ENCODE data around the gene LRRC10B.

LRRC10B gene

DNA sequence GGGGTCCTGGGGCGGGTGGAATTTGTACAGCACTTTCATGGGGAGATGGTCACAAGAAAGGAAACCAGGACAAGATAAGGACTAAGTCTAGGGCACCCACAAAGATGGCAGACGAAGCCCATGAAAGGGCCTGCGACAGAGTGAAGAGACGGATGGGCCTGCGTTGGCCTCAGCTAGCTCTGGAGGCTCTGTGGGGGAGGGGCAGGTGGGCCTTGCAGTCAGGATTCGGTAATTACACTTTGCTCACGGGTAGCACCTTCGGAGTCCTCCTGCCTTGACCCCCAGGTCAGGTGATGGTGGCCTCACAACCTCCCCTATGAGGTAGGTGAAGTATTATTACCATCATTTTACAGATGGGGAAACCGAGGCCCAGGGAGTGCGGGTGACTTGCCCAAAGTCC, 7.1 kb downstream of the LRRC10B start:
- Histone ChIP-seq H3K27ac (no peak overlapping the region), H4K20me1 (ENCODE audit: insufficient read depth) (no peaks in the 10 kb centered on the region), H3K36me3 (ENCODE audit: insufficient read depth) (no peaks in the 10 kb centered on the region), H3K27me3 (ENCODE audit: insufficient read depth, low read depth) (peaks cover 76% of the 10 kb centered on the region), H3K4me3 (IDR thresholded peaks at IDR 0.05; ENCODE audit: insufficient read depth, low read depth, low read length) (no peak overlapping the region), H3K4me1 (ENCODE audit: low read depth, poor library complexity, severe bottlenecking) (no peaks in the 10 kb centered on the region), H3K79me2 (ENCODE audit: insufficient read depth, low read depth) (no peaks in the 10 kb centered on the region), H2AFZ (ENCODE audit: low read depth) (no peak overlapping the region), H3K4me2 (no peak overlapping the region), H3K9ac (no peak overlapping the region)
- TF ChIP-seq, protein P1, sequence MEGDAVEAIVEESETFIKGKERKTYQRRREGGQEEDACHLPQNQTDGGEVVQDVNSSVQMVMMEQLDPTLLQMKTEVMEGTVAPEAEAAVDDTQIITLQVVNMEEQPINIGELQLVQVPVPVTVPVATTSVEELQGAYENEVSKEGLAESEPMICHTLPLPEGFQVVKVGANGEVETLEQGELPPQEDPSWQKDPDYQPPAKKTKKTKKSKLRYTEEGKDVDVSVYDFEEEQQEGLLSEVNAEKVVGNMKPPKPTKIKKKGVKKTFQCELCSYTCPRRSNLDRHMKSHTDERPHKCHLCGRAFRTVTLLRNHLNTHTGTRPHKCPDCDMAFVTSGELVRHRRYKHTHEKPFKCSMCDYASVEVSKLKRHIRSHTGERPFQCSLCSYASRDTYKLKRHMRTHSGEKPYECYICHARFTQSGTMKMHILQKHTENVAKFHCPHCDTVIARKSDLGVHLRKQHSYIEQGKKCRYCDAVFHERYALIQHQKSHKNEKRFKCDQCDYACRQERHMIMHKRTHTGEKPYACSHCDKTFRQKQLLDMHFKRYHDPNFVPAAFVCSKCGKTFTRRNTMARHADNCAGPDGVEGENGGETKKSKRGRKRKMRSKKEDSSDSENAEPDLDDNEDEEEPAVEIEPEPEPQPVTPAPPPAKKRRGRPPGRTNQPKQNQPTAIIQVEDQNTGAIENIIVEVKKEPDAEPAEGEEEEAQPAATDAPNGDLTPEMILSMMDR (conservative IDR thresholded peaks at IDR 0.05; ENCODE audit: low read depth, low read length), result no peak

DNA sequence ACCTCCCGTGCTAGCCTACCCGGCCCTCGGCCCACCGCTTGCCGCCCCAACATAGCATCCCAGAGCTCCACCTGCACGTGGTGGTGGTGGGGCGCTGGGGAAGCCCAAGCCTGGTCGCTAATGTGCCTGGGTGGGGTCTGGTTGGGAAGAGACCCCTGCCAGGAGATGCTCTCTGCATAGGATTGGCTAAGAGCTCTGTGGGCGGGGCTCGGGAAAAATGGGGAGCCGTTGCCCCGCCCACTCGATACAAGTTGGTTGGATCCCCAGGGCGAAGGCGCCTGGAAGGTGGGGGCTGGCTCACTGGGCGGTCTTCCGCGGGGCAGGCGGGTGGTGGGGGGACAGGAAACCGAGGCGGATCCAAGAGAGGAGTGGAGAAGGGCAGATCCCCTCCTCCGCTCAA, 7.6 kb downstream of the LRRC10B start:
- Histone ChIP-seq H3K4me1 (ENCODE audit: low read depth, poor library complexity, severe bottlenecking) (no peaks in the 10 kb centered on the region), H3K9ac (no peak overlapping the region), H3K4me2 (no peak overlapping the region), H4K20me1 (ENCODE audit: insufficient read depth) (no peaks in the 10 kb centered on the region), H3K36me3 (ENCODE audit: insufficient read depth) (no peaks in the 10 kb centered on the region), H3K27me3 (ENCODE audit: insufficient read depth, low read depth) (peaks cover 78% of the 10 kb centered on the region), H2AFZ (ENCODE audit: low read depth) (no peak overlapping the region), H3K27ac (no peak overlapping the region), H3K4me3 (IDR thresholded peaks at IDR 0.05; ENCODE audit: insufficient read depth, low read depth, low read length) (no peak overlapping the region), H3K79me2 (ENCODE audit: insufficient read depth, low read depth) (no peaks in the 10 kb centered on the region)
- TF ChIP-seq, protein P1 (conservative IDR thresholded peaks at IDR 0.05; ENCODE audit: low read depth, low read length), result no peak

DNA sequence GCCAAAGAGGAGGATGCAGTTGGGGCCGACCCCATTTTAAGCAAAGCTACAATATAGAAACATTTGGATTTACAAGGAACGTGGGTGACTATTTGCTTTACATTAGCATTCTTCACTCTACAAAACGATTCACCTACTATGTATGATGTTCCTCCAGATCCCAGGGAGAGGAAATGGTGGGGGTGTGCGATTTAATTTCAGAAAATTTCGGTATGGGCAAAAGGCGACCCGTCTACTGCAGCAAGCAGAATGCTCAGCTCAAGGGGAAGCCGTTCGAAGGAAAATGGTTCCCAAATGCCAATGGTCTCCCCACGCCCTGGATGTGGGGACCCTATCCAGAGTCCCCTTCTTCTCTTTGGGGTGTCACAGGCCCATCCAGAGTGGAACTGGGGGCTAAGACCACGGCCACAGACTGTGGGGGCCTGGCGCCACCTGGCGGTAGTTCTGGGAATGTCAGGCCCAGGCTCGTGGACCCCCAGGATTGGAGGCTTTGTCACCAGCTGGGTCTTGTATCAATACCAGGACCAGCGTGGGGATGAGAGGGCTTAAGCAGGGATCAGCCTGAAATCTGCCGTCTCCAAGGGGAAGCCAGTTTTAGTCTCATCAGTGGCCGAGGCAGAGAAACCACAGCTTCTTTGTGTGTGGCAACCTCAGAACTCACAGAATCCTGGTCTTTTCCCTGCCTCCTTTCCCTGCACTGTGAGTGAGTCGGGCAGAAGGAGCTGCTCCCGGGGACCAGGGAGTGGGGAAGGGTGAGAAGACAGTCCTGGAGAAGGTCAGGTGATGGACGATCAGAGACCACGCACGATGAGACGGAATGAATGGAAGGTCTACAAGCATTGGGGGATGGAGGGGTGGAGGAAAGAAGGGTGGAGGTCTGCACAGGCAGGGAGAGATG, 8.4 kb downstream of the LRRC10B start:
- Histone ChIP-seq H3K36me3 (ENCODE audit: insufficient read depth) (no peaks in the 10 kb centered on the region), H3K9ac (no peak overlapping the region), H2AFZ (ENCODE audit: low read depth) (no peak overlapping the region), H3K4me1 (ENCODE audit: low read depth, poor library complexity, severe bottlenecking) (no peaks in the 10 kb centered on the region), H4K20me1 (ENCODE audit: insufficient read depth) (no peaks in the 10 kb centered on the region), H3K27ac (no peak overlapping the region), H3K4me2 (no peak overlapping the region), H3K79me2 (ENCODE audit: insufficient read depth, low read depth) (no peaks in the 10 kb centered on the region), H3K4me3 (IDR thresholded peaks at IDR 0.05; ENCODE audit: insufficient read depth, low read depth, low read length) (no peak overlapping the region), H3K27me3 (ENCODE audit: insufficient read depth, low read depth) (peaks cover 77% of the 10 kb centered on the region)
- TF ChIP-seq, protein P1 (conservative IDR thresholded peaks at IDR 0.05; ENCODE audit: low read depth, low read length), result peak; percentile 98

DNA sequence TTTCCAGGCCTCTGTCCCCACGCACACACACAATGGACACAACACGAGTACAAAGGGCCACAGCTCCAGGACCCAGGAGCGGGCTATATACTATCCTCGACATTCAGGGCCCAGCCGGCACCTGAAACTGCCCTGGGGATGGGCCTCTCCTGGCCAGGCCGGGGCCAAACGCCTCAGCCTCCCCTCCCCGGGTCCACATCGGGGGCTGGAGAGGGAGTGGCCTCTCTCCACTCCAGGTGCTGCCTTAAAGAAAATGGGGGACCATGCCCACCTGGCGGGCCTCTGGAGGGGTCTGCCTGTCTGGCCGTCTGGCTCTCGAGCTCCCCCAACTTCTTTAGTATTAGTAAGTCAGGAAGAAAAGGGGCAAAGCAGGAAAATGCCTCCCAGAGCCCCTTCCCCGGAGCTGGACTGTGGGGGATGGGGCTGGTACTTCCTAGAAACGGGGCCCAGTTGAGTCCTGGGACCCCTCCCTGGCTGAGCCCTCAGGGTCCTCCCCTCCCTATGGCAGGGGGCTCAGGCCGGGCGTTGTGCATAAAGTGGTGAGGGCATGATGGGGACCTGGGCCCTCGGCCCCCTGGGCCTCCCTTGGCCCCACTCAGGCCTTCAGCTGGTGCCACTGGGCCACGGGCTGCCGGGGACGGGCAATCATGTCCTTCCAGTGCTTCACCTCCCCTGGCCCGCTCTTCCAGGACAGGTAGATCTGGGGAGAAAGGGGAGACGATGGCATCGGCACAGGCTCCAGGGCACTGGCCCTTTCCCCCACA, 9.7 kb downstream of the LRRC10B start:
- no peak overlapping the region for H3K27ac ChIP-seq
- no peaks in the 10 kb centered on the region for H3K36me3 ChIP-seq (ENCODE audit: insufficient read depth)
- peaks cover 82% of the 10 kb centered on the region for H3K27me3 ChIP-seq (ENCODE audit: insufficient read depth, low read depth)
- H3K79me2 ChIP-seq (ENCODE audit: insufficient read depth, low read depth), result no peaks in the 10 kb centered on the region
- H3K9ac ChIP-seq, result no peak overlapping the region
- H3K4me1 ChIP-seq (ENCODE audit: low read depth, poor library complexity, severe bottlenecking), result no peaks in the 10 kb centered on the region
- no peak overlapping the region for H2AFZ ChIP-seq (ENCODE audit: low read depth)
- H3K4me3 ChIP-seq (IDR thresholded peaks at IDR 0.05; ENCODE audit: insufficient read depth, low read depth, low read length), result no peak overlapping the region
- TF ChIP-seq, protein P1 (conservative IDR thresholded peaks at IDR 0.05; ENCODE audit: low read depth, low read length), result no peak
- H3K4me2 ChIP-seq, result no peak overlapping the region
- no peaks in the 10 kb centered on the region for H4K20me1 ChIP-seq (ENCODE audit: insufficient read depth)
